SH-SY5Y (cell line): Measurements from ENCODE around the gene FKBP1B.

Experiments used
- GATA2 ChIP-seq: IDR thresholded peaks from 2 replicates; pipeline ENCODE4 v1.6.1; 2011; ENCODE audit warnings: mild to moderate bottlenecking, low read depth, low read length
- GATA3 ChIP-seq: IDR thresholded peaks from 2 replicates; pipeline ENCODE4 v1.6.1; 2011; ENCODE audit warnings: low read depth, mild to moderate bottlenecking, low read length, moderate library complexity

DNA sequence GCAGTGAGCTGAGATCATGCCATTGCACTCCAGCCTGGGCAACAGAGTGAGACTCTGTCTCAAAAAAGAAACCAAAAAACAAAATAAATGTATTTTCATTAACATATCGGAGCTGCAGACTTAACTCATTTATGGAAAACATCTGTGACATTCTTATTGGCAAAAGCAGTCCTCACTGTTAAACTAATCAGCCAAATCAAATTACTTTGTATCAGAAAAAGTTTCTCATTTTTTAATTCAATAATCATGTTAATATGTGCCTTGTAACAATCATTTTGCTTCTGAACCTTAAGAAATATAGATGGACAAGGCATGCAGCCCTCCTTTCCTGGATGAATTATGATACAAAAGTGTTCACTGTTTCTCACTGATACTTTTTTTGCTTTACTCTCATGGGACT is 53.1 kb downstream of the FKBP1B start:
- TF ChIP-seq GATA3 (no peak), GATA2 (no peak)
